ENCODE measurements around the gene TMEM61. TPM values are rescaled to one million over a fixed set of nuclear protein-coding genes. Genes with fewer than 3 reads are reported as not detected.

Gene TMEM61
- total RNA-seq, 2 donors from 2014 or later, result 3.0 to 11.0 TPM

GRCh38 chr1:54979327-54979891, 1.0 kb upstream of the TMEM61 start:
- intact Hi-C loops (cut with DNase I), result no loop called here
- no peak for DNase-seq (ENCODE audit: low spot score)

- intact Hi-C loops (cut with DNase I), result no loop called here
- DNase-seq (ENCODE audit: low spot score), result no peak
These were observed 341 bp upstream of the TMEM61 start for GRCh38 chr1:54980046-54980527.

DNA sequence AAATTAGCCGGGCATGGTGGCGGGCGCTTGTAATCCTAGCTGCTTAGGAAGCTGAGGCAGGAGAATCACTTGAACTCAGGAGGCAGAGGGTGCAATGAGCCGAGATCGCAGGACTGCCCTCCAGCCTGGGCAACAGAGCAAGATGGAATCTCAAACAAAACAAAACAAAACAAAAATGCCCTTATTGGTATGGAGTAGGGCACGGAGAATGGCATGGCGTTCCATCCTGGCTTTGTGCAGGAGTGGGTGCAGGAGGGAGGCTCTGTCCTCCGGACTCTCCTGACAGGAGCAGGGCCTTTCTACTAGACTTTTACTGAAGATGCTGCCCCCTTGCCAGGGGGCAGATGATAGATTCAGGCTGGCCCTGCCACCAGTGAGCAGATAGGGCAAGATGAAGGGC, 1.0 kb downstream of the TMEM61 start:
- intact Hi-C loops (cut with DNase I), result no loop called here
- no peak for DNase-seq (ENCODE audit: low spot score)

GRCh38 chr1:54982739-54983138, 2.3 kb downstream of the TMEM61 start:
- peak; percentile 72 for DNase-seq (ENCODE audit: low spot score)
- intact Hi-C loops (cut with DNase I), result no loop called here

DNA sequence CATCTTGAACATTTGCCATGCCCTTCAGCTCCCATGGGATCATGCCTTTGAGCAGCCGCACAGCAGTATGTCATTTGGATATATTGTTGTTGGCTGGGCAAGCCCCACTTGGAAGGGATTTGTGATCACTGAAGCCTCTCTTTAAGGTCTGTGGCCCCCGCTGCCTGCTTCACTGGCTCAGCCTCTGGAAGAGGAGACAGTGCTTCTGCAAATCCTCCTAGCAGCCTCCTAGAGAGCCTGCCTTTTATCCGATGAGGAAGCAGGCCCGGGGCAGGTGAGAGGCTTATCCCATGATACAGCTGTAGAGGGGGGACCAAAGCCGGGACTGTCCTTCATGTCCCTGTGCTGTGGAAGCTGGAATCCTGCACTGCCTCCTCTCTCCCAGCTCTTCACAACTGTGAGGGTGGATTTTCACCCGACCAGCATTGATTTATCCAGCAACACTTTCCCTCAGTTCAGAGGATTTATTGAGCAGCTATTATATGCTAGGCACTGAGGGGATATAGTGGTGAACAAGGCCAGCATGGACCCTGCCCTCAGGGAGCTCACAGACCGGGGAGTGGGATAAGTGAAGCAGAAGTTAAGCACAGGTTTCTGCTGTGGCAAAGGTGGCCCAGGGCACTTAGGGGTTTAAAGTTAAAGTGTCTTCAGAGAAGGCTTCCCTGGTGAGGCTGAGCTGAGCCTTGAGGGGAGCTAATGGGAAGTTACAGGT, 3.9 kb downstream of the TMEM61 start:
- peak; percentile 62 for DNase-seq (ENCODE audit: low spot score)
- intact Hi-C loops (cut with DNase I), result no loop called here

- intact Hi-C loops (cut with DNase I), result no loop called here
These were observed 5.1 kb downstream of the TMEM61 start for GRCh38 chr1:54985556-54985955.

GRCh38 chr1:54986025-54986424, 5.6 kb downstream of the TMEM61 start:
- peak; percentile 64 for DNase-seq (ENCODE audit: low spot score)
- intact Hi-C loops (cut with DNase I), result no loop called here

More at GRCh38 chr1:54985556-54985955, 5.1 kb downstream of the TMEM61 start:
- peak; percentile 61 for DNase-seq (ENCODE audit: low spot score)

GRCh38 chr1:54986533-54986932, 6.1 kb downstream of the TMEM61 start:
- intact Hi-C loops (cut with DNase I), result no loop called here
- DNase-seq (ENCODE audit: low spot score), result no peak

GRCh38 chr1:54987427-54987826, 7.0 kb downstream of the TMEM61 start:
- DNase-seq (ENCODE audit: low spot score), result no peak
- intact Hi-C loops (cut with DNase I), result no loop called here

DNA sequence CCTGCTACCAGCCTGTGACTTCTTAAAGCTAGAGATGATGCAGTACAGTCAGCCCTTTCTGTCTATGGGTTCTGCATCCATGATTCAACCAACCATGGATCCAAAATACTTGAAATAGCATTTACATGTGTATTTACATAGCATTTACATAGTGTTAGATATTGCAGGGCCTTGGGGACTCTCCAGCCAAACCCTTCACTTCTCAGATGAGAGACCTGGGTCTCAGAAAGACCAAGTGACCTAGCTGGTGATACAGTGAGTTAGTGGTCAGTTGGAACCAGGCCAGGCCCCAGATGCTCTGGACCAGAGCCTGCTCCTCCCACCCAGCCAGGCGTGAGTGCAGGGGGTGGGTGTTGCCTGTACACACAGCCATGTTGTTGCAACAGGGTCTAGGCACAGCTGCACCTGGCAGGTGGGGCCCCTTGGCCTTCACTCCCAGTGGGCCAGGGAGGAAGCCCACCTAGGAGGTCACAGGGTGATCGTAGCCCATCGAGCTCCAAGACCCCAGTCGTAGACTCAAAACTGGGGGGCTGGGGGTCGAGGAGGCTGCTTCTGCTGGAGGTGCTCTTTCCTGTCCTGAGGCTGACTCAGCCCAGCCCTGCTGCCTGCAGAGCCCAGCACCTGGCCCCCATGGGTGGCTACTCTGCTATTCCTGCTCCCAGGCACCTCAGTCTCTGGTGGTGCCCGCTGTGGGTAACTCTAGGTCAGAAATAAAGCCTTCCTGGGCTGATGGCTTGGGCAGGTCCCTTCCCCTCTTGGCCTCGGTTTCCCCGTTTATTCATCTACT, 7.7 kb downstream of the TMEM61 start:
- no peak for DNase-seq (ENCODE audit: low spot score)
- intact Hi-C loops (cut with DNase I), result no loop called here

GRCh38 chr1:54988975-54989374, 8.5 kb downstream of the TMEM61 start:
- no peak for DNase-seq (ENCODE audit: low spot score)
- intact Hi-C loops (cut with DNase I), result no loop called here

DNA sequence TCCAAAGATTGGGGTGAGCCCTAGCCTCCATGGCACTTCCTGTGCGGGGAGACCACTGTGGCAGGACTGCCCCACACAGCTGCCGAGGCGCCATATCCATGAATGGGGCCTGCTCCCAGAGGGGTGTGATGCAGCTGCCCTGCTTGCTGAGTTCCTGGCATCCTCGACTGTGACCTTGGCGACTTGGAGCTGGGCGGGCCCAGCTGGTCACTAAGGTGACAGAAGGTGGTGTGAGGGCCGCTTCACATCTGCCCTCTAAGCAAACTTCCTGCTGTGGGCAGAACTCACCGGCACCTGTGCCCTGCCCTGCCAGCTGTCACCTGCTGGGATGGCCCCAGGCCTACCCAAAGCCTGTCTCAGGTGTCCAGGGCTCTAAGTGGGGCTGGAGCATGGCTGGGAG, 9.0 kb downstream of the TMEM61 start:
- intact Hi-C loops (cut with DNase I), result no loop called here
- DNase-seq (ENCODE audit: low spot score), result no peak

GRCh38 chr1:54989968-54990810, 9.8 kb downstream of the TMEM61 start:
- no peak for DNase-seq (ENCODE audit: low spot score)
- intact Hi-C loops (cut with DNase I), result no loop called here

- intact Hi-C loops (cut with DNase I), result no loop called here
- no peak for DNase-seq (ENCODE audit: low spot score)
These were observed 10.5 kb downstream of the TMEM61 start for GRCh38 chr1:54990916-54991315.

DNA sequence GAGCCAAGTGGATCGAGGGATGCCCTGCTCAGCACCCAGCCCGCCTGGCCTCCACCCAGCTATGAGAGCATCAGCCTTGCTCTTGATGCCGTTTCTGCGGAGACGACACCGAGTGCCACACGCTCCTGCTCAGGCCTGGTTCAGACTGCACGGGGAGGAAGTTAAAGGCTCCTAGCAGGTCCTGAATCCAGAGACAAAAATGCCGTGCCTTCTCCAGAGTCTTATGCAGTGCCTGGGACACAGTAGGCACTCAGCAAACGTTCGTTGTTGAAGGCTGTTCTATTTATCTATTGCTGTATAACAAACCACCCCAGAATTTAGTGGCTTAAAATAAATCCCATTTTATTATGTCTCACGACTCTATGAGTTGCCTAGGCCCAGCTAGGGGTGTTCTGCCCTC, 11.5 kb downstream of the TMEM61 start:
- intact Hi-C loops (cut with DNase I), result no loop called here
- no peak for DNase-seq (ENCODE audit: low spot score)

- DNase-seq (ENCODE audit: low spot score), result no peak
- intact Hi-C loops (cut with DNase I), result no loop called here
These were observed 12.7 kb downstream of the TMEM61 start for GRCh38 chr1:54993140-54993539.

DNA sequence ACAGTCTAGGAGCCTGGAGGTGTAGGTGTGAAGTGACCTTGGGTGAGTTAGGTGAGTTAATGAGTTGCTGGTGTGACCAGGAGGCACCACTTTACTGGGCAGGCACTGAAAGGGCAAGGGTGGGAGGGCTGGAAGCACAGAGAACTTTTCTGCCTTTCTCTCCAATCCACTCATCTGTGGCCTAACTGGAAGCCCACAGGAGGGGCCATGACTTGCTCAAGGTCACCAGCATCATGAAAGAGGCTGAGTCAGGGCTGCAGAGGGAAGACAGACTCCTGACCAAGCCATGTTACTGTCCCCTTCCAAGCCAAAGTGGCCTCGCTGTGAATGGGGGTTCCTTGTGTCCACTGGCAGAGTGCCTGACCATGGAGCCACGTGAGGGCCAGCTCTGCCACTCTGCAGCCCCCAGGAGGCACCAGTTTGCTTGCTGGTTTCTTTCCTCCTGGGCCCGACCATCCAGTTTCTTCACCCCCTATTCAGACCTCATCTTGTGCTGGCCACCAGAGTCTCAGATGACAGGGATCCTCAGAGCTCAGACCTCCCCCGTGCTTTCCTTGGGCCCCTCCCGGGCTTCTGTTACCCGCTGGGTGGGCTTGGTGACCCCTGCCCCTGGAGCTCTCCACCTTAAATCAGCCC, 14.0 kb downstream of the TMEM61 start:
- intact Hi-C loops (cut with DNase I), result no loop called here
- no peak for DNase-seq (ENCODE audit: low spot score)

- intact Hi-C loops (cut with DNase I), result loop anchor here in 1 of 2 donors (5.0 kb wide), 2 partner anchors 48 to 1242 kb away; no protein-coding TSS in a partner anchor
- DNase-seq (ENCODE audit: low spot score), result no peak
These were observed 14.8 kb downstream of the TMEM61 start for GRCh38 chr1:54995013-54995760.

All from posterior vena cava (tissue), 2 donors.